NK-92 (cell line): ENCODE measurements around the gene PEX26.
"Not testable (repeated sequence)": the region's sequence is repeated elsewhere in the genome, so short reads cannot be mapped to it uniquely, and the experiment has no call there.

Source experiments
- DNase-seq: peaks from one replicate; lab custom pipeline; 2025; ENCODE audit not compliant: unreplicated experiment; lab: John Stamatoyannopoulos, UW

PEX26 gene

DNA sequence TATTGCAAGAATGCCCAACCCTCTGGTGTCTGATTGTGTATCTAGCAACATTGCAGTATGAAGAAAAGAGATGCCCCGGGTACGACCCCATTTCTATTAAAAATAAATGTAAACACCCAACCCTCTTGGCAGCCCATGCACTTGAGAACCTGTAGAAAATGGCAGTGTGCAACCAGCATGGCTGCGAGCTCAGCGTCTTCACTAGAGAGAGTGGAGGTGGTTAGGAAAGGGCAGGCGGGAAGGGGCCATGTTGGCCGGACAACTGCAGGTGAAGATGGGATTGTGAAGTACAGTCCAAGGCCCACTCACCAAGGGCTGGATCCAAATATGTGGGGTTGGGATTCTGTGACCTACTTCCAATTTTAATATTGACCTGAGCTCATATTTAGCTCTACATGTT lies 15.9 kb downstream of the PEX26 start:
- no peak for DNase-seq

DNA sequence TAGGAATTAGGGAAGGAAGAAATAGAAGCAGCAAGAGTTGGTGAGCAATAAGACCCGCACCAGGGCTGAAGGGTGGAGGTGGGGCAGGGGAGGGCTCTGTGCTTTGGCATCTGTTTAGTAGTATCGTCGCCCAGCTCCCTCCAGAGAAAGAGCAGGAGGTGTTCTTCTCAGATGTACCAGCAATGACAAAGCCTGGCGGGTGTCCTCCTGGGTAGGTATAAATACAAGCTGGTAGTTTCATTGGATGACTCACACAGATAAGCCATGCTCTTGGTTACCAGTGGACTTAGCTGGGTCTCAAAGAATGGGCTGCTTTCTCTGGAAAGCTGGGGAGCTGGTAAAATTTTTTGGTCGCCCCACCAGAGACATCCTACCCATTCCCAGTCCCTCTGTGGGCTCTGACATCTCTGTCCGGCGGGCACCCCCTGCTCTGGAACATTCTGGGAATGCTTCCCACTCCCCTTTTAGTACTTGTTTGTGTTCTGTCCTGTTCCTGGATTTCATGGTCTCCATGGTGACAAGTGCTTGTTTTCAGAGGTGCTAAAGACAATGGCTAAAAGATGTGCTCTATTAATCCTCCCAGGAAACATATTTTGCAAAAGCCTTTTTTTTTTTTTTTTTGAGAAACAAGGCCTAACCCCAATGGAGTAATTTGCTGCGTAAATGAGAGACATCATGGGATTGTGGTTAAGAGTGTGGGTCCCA lies 17.5 kb downstream of the PEX26 start:
- DNase-seq, result no peak

DNA sequence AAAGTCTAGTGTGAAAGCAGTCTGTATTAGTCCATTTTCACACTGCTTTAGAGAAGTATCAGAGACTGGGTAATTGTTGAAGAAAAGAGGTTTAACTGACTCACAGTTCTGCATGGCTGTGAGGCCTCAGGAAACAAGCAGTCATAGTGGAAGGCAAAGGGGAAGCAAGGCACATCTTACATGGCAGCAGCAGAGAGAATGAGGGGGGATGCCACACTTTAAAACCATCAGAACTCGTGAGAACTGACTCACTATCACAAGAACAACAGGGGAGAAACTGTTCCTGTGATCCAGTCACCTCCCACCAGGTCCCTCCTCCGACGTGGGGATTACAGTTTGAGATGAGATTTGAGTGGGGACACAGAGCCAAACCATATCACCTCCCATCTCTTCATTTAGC lies 19.0 kb downstream of the PEX26 start:
- DNase-seq, result no peak

DNA sequence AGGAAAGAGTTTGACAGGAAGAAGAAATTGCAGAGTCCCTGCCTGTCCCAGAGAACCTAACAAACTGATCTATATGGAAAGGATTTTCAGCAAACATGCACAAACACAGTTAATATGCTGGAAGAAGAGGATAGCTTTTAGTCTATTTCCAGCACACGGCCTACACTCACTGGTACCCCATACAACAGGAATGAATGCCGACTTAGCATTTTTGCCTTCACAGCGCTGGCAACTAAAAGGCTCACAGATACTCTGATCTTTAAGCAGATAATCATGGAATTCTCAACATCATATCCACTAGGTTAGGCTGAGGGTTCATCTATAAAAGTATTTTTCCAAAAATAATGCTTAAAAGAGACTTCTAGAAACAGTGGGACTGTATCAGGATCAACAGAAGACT lies 23.0 kb downstream of the PEX26 start:
- DNase-seq, result no peak

DNA sequence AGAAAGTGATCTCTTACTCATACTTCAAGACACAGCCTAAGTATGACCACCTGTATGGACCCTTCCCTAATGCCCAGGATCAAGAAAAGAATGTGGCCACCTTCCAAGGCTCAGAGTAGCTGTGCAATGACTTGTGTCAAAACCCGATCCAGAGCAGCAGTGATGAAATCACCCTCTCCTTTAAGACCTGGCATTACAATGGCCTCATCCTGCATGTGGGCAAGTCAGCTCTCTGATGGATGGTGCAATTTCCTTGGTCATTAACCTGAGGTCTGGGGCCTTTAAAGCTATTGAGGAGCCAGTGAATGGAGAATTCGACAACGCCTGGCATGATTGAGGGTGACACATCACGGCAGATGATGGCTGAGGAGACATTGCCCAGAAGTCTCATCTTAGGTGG lies 23.7 kb downstream of the PEX26 start:
- no peak for DNase-seq

DNA sequence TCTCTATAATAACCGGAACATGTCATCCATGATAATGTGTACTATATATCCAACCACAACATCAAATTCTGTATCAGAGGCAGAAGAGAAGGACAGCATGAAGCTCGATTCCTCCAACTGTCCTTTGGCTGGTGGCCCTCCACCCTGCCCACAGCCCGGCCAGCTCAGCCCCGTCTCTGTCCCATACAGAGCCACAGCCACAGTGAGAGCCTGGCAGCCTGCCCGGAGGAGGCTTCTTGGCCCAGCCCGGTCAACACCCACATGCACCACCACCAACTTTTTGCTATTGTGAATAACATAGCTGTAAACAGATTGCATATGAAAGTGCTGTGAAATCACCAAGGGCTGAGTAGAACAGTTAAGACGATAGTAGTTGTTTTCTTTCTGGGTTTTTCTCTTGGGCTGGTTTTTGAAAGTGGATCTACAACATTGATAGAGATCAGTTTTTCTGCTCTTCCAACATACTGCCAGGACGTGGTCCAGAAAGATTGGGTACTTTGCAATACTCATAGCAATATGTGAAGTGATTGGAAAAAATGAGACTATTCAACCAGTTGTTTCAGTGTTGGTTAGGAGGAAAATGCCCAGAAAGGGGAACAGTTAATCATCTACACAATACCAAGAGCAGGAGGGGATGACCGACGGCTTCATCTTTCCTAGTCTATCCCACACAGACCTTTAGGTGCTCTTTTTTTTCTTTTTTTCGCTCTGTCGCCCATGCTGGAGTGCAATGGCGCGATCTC lies 25.9 kb downstream of the PEX26 start:
- no peak for DNase-seq

DNA sequence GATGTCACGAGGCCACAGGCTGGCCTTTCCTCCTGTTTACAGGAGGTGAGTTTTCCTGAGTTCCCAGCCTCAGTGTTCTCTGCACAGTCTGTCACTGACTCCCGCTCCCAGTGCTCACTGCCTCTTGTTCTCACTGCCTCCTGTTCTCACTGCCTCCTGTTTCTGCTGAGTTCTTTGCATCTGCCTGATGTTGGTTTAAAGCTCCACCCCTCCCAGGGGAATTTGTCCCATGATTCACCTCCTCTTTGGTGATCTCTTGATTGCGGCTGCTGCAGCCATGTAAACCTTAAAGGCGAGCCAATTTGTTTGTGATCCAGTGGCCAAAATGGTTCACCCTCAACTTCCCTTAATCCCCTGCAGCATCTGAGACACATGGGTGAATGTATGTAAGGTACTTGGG lies 26.8 kb downstream of the PEX26 start:
- no peak for DNase-seq

DNA sequence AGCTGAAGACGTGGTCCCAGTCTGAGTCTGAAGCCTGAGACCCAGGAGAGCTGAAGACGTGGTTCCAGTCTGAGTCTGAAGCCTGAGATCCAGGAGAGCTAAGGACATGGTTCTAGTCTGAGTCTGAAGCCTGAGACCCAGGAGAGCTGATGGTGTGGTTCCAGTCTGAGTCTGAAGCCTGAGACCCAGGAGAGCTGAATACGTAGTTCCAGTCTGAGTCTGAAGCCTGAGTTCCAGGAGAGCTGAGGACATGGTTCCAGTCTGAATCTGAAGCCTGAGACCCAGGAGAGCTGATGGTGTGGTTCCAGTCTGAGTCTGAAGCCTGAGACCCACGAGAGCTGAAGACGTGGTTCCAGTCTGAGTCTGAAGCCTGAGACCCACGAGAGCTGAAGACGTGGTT lies 28.2 kb downstream of the PEX26 start:
- not testable (repeated sequence) for DNase-seq

DNA sequence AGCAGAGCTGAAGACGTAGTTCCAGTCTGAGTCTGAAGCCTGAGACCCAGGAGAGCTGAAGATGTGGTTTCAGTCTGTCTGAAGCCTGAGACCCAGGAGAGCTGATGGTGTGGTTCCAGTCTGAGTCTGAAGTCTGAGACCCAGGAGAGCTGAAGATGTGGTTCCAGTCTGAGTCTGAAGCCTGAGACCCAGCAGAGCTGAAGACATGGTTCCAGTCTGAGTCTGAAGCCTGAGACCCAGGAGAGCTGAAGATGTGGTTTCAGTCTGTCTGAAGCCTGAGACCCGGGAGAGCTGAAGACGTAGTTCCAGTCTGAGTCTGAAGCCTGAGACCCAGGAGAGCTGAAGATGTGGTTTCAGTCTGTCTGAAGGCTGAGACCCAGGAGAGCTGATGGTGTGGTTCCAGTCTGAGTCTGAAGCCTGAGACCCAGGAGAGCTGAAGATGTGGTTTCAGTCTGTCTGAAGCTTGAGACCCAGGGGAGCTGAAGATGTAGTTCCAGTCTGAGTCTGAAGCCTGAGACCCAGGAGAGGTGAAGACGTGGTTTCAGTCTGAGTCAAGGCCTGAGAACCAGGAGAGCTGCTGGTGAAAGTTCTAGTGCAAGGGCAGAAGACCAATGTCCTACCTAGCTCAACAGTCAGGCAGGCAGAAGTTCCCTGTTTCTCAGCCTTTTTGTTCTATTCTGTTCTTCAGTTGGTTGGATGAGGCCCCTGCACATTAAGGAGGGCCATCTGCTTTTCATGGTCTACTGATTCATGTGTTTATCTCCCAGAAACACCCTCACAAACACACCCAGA lies 29.0 kb downstream of the PEX26 start:
- not testable (repeated sequence) for DNase-seq

DNA sequence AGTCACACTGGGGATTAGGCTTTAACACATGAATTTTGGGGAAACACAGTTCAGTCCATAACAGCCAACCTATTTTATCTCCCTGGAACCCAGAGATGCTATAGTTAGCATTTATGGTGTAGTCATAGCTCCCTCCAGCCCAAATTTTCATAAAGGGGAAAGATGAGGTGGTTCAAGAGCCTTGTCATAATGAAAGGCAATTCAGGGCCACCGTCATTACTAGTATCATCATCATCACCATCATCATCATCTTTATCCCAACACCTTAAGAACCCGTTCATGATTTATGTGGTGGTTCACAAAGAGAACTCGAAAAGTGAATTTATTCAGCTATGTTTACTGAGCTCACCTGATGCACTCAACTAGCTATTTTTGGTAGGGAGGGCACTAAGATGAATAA lies 30.4 kb downstream of the PEX26 start:
- DNase-seq, result no peak

DNA sequence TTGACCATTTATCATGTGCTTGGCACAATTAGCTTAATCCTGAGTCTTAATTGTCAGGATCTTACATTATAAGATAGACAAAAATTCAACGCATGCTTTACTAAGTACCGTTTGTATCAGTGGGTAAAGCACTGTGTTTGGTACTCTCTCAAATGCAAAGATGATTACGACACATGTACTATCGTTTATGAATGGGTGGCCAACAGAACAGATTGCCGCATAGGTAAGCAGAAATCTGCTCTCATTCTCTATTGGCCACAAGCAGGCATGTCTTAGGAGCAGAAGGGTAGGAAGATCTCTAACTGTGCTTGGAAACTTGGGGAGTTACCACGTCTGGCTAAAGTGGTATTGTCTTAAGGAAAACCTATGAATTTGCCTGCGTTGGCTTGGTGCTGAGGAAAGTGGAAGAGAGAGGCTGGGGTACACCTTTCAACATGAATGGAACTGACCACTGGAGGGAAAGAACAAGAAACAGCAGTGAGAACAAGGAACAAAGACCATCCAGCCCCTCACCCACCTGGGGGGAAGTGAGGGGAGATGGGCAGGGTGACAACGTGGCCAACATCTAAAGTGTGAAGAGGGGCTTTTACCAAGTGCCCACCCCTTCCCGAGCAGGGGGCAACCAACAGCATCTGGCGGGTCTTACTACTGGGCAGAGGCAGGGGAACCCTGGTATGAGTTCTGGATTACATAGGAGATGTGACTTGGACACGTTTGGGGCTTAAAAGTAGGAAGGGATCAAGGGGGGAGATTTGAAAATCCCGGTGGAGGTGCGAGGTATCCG lies 31.8 kb downstream of the PEX26 start:
- no peak for DNase-seq

DNA sequence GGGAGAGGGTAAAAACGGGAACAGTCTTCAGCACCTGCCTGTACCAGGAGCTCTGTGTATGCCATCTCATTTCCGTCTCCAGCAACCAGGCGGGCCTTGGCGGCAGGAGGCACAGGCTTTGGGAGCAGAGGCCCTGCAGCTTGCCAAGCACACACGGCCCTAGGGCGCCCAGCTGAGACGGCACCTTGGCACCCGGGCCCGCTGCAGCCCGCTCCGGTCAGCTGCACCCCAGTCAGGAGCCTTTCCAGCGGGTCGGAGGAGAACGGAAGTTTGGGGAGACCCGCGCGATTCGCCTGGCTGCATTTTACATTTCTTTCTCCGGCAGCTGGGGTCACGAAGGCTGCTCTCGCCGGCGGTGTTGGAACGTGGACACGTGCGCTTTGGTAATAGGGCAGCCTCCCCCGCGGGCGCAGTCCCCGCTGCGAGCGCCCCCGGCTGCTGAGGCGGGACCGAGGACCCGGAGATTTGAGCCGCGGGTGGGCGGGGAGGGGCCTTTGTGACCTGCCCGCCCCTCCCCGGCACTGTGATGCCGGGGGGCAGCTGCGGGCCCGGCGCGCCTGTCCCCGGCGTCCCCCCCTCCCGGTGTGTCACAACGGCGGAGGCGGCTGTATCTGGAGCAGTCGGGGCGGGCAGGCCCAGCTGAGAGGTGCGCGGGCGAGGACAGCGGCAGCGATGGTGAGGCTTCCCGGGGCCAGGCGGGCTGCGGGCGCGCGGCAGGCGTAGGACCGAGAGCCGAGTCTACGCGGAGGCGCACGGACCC lies 32.6 kb downstream of the PEX26 start, which contains the start of gene TUBA8:
Gene TUBA8, plus strand, starts transcription at position 616 of the 760 bp plus-strand sequence. Its CDS starts 57 bp downstream, at position 673.
- DNase-seq, result no peak

DNA sequence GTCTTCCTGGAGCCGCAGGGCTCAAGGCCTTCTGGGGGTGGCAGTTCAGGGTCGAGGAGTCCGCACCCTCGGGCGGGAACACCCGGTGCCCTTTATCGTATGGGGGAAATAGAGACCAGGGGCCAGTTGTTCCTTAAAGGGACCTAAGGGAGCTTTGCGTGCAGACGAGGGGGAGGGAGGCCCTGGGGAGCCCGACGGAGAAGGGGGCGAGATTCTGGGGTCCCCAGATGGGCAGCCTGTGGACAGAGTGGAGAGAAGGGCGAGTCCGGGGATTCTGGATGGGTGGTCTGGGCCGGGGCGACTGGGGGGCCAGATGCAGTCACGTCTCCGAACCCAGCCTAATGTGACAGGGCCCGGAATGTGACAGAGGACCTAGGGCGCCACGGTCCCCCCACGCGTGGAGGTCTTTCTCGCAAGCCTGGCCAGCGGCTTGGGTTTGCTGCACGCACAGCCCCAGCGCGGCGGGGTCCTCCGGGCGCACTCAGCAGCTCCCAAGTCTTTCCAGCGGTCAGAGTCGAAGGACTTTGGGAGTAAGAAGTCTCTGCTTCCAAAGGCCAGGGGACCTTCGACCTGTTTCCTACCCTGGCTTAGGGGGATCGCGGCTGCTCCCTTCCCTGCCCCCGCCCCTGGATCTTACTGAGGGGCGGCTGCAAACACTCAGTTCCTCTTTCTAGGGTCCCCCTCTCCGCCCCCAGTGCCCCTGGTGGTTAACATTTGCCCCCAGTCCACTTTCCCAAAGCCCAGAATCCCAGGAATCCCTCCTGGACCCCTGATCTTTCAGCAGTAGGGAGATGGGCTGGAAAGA lies 33.4 kb downstream of the PEX26 start:
- DNase-seq, result no peak

DNA sequence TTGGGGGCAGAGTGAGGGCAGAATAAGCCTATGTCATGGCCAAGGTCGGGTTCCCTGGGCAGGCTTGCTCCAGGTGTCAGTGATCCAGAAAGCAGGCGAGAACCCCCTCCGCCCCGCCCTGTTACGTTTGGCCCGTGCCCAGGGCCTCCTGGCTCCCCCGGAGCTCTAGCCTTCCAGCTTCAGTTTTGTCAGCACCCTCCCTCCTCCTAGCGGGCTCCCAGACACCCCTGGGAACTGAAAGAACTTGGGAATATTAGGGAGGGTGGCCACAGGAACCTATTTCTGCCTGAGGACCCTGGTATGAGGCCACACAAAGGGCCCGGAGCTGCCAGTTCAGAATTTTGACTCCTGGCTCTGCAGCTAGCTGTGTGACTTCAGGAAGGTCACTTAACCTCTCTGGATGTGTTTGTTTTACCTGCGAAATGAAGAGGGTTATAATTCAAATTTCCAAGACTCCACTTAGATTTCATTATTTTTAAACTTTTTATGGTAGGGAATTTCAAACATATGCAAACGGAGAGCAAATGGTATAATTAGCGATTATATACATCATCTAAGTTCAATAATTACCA lies 34.1 kb downstream of the PEX26 start:
- no peak for DNase-seq

DNA sequence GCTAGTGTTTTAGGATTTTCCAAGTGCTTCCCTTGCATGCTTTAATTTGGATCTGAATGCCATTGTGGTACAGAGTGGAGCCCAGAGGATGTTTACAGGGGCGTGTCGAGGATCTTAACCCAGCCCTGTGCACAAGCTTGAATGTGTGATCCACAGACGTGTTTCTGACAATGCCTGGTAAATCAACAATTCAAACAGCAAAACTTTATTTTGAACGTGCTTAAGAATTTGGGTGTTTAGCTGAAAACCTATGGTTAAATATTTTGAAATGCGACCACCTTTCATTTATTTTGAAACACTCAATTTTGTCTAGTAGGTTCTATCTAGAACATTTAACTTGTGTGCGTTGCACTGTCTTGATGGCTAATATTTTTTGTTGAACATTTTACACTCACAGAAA lies 34.6 kb downstream of the PEX26 start:
- no peak for DNase-seq

DNA sequence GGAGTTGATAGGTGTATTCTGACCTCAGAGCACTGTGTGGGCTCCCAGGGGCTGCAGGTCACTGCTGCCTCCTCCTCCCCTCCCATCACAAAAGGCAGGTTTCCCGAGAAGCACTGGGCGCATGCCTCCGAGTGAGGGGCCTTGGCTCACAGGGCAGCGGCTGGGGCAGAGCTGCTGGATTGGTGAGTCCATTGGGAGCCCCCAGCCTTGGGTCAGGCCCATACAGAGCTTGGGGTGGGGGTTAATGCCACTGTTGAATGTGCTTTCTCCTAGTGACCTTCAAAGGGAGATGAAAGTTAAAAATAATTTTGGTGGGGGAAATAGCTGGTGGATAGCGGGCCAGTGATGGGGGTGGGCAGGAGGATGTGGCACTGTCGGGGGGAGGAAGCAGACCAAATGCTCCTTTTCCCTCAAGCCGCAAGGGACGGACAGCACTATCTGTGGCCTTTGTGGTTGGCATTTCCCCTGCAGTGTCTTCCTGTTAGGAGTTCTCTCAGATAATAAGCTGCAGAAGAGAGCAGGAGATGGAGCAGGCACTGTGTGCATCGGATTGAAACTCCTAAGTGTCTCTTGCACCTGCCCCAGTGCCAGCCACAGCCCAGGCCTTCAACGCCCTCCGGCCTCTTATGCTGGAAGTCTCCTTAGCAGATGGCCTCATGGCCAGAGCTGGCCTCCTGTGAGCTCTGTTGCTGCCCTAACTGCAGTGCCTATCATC lies 36.0 kb downstream of the PEX26 start:
- no peak for DNase-seq

DNA sequence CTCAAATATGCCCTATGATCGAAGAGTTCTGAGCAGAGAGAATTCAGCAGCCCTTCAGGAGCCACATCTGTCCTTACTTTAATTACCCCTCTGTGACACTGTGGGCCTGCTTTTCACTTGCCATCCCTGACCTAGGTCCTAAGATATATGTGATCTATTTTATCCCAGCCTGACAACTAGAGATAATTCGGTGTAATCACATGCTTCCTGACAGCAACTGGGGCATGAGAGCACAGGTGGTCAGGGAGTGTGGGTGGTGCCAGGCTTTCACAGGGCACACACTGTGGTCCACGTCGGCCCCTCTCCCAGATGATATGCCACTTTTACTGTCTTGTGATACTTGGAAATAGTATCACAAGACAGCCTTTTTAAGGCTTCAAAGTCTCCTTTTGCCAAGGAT lies 36.7 kb downstream of the PEX26 start:
- no peak for DNase-seq

DNA sequence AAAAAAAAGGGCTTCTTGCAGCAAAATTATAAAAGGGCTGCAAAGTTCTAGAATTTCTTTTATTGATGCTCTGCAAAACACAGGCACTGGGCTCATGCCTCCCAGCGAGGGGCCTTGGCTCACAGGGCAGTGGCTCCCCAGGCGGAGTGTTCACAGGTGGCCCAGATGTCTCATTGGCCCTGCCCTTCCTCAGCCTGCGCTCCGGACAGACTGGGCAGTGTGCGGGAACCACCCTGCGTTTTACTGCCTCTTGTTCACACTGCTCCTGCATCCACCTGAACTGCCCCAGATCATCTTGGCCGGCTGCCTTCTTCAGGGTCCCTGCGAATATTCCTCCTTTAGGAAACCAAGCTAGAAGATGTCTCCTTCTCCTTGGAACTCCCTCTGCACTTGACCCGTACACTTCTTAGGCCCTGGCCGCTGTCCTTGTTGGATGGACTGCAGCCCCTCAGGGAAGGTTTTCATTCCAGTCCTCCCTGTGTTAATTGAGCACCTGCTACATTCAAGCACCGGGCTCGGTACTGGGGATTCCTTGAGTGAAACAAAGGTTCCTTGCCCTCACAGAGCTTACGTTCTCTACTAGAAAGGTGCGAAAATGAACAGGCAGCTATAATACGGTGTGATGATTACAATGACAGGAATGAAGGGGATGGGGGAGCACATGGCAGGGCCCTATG lies 37.3 kb downstream of the PEX26 start:
- no peak for DNase-seq
